Erythroblast (primary cell): ENCODE results near the gene USP25.

Source experiments
- GATA1 ChIP-seq: IDR thresholded peaks from 2 replicates; pipeline ENCODE4 v1.6.1; 2011; ENCODE audit warnings: low read depth, mild to moderate bottlenecking, control low read depth, low read length, moderate library complexity
- POLR2A ChIP-seq: IDR thresholded peaks from 2 replicates; pipeline ENCODE4 v1.6.1; 2011; ENCODE audit warnings: mild to moderate bottlenecking, low read length

DNA sequence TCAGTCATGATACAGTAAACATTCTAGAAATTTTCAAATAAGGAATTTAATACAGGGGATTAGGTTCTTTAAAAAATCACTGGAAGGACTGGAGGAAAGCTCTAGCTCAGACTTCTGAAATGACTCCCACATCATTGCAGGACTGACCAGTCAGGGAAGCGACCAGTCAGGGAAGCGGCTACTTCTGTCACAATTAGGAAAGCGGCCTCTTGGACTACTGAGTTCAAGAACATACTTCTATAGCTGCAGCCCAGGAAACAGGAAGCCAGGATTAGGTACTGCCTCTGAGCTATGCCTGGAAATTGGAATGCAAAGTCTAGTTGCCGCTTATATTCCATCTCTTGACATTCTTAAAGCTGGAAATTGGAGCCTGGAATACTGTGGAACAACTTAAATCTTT lies 45.5 kb downstream of the USP25 start:
- TF ChIP-seq POLR2A: no peak
- TF ChIP-seq GATA1: no peak
